ES-I3 (cell line): ENCODE results near the gene LRRFIP1.
"Not testable (repeated sequence)": the region's sequence is repeated elsewhere in the genome, so short reads cannot be mapped to it uniquely, and the experiment has no call there.

Source experiments
- H3K36me3 ChIP-seq: 2 replicates; pipeline ENCODE4 v1.6.1; 2013; ENCODE audit warnings: mild to moderate bottlenecking, low read length, control low read depth, moderate library complexity; ENCODE audit not compliant: insufficient read depth
- H3K4me1 ChIP-seq: 2 replicates; pipeline ENCODE4 v1.6.1; 2013; ENCODE audit warnings: mild to moderate bottlenecking, control low read depth, low read length; ENCODE audit not compliant: insufficient read depth
- H3K9ac ChIP-seq: 2 replicates; pipeline ENCODE4 v1.6.1; 2013; ENCODE audit warnings: low read depth, mild to moderate bottlenecking, low read length, moderate library complexity
- H3K9me3 ChIP-seq: 2 replicates; pipeline ENCODE4 v1.6.1; 2013; ENCODE audit warnings: mild to moderate bottlenecking, low read length, moderate library complexity; ENCODE audit not compliant: control insufficient read depth, insufficient read depth

Gene LRRFIP1

DNA sequence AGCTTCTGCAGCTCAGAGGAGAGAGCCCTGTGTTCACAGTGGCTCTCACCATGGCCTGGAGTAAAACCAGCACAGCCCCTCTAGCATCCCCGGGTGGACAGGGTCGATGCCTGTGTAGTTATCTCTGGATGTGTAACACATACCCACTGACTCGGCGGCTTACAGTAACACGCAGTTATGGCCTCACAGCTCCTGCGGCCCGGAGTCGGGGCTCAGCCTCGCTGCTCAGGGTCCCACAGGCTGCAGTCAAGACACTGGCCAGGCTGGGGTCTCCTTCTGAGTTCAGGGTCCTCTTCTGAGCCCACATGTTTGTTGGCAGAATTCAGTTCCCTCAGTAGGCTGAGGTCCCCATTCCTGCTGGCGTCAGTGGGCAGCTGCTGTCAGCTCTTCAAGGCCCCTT lies 34.4 kb upstream of the LRRFIP1 start:
- Histone ChIP-seq H3K4me1 (peaks cover 26% of the 10 kb centered on the region), H3K9ac (no peak overlapping the region), H3K36me3 (0 out of 2 replicates have a peak, but pooled peaks cover 7% of the 10 kb centered on the region), H3K9me3 (no peaks in the 10 kb centered on the region)

DNA sequence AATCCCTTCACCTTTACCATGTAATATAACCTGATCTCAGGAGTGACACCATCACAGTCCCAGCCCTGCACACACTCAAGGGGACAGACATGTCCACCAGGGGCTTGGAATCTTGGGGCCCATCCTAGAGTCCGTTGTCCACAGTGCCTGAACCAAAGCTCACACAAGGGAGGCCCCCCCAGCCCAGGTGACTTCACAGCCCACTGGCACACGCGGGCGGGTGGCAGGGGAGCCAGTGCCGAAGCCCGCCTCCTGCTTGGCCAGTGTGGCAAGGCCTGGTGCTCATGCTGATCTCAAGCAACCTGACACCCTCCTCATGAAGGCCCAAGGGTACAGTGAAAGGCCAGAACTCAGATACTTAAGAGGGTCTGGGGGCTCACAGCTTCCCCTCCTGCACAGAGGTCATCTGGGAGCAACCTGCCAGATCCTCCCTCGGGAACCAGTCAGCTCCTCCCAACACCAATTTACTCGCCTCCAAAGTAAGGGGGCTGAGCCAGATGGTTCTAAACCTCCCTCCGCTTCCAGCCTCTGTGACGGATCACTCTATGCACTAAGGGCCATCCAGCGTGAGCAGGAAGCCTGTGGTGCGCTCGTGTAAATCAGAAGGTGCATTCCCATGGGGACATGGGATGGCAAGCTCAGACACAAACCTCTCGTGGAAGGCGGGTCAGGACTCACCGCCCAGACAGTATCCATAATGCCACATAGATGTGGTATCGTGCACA lies 33.6 kb upstream of the LRRFIP1 start:
- H3K9me3 ChIP-seq: no peaks in the 10 kb centered on the region
- H3K9ac ChIP-seq: no peak overlapping the region
- peaks cover 26% of the 10 kb centered on the region for H3K4me1 ChIP-seq
- H3K36me3 ChIP-seq: 0 out of 2 replicates have a peak, but pooled peaks cover 3% of the 10 kb centered on the region

- Histone ChIP-seq H3K4me1 (peaks cover 26% of the 10 kb centered on the region), H3K9ac (no peak overlapping the region), H3K9me3 (no peaks in the 10 kb centered on the region), H3K36me3 (0 out of 2 replicates have a peak, but pooled peaks cover 3% of the 10 kb centered on the region)
These were observed 32.9 kb upstream of the LRRFIP1 start for GRCh38 chr2:237594514-237594871.

- H3K9ac ChIP-seq, H3K36me3 ChIP-seq, H3K9me3 ChIP-seq: not testable (repeated sequence)
- peaks cover 28% of the 10 kb centered on the region for H3K4me1 ChIP-seq
These were observed 31.4 kb upstream of the LRRFIP1 start for GRCh38 chr2:237595829-237596519.

GRCh38 chr2:237596520-237597195 lies 30.7 kb upstream of the LRRFIP1 start:
- H3K36me3 ChIP-seq: 0 out of 2 replicates have a peak, but pooled peaks cover 3% of the 10 kb centered on the region
- H3K9ac ChIP-seq: no peak overlapping the region
- H3K9me3 ChIP-seq: no peaks in the 10 kb centered on the region
- H3K4me1 ChIP-seq: peaks cover 33% of the 10 kb centered on the region

DNA sequence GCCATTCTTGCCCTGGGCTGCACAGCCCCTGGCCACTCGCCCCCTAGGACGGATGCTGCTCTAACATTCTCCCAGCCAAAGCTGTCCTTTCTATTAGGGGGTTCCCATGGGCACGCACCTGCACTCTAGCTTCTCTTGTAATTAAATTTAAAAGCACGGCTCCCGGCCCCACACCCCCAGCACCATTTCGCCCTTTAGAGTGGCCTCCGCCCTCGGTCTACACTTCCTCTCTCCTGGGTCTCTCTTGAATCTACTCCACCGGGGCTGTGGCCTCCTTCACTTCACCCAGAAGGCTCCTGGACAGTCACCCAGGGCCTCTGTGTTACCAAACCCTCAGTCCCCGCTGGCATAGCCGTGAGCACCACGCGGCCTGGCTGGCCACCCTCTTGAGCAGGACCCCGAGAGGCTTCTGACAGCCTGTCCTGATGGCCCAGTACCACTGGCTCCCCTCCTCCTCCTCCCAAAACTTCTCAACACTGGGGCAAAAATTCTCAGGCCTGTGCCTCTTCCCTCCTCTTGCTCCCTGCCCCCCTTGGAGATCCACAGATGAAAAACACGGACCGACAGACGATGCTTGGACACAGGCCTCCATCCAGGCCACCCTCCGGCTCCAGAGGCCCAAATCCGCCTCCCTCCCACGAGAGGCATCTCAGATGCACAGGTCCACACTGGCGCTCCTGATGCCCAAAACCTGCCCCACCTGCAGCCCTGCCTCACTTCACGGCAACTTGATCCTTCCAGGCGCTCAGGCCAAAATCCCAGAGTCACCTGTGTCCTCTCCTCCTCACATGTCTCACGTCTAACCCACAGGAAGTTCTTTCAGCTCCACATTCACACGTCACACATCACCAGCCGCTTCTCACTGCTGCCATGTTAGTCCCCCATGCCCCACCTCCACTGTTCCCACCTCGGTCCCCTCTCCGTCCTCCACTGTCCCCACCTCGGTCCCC lies 29.9 kb upstream of the LRRFIP1 start:
- Histone ChIP-seq H3K36me3 (no peaks in the 10 kb centered on the region), H3K4me1 (peaks cover 41% of the 10 kb centered on the region), H3K9ac (no peak overlapping the region)

GRCh38 chr2:237598468-237599208 lies 28.7 kb upstream of the LRRFIP1 start:
- no peak overlapping the region for H3K9ac ChIP-seq
- H3K4me1 ChIP-seq: peaks cover 43% of the 10 kb centered on the region

More for the DNA sequence above, 29.9 kb upstream of the LRRFIP1 start:
- no peaks in the 10 kb centered on the region for H3K9me3 ChIP-seq

GRCh38 chr2:237599465-237600110 lies 27.8 kb upstream of the LRRFIP1 start:
- no peak overlapping the region for H3K9ac ChIP-seq
- no peaks in the 10 kb centered on the region for H3K36me3 ChIP-seq
- H3K4me1 ChIP-seq: peaks cover 35% of the 10 kb centered on the region
- H3K9me3 ChIP-seq: no peaks in the 10 kb centered on the region

More at GRCh38 chr2:237598468-237599208, 28.7 kb upstream of the LRRFIP1 start:
- H3K9me3 ChIP-seq: no peaks in the 10 kb centered on the region
- no peaks in the 10 kb centered on the region for H3K36me3 ChIP-seq

- H3K36me3 ChIP-seq: peaks cover 4% of the 10 kb centered on the region; the same call in 1 of the 2 replicates
- H3K4me1 ChIP-seq: peaks cover 30% of the 10 kb centered on the region
- H3K9ac ChIP-seq: no peak overlapping the region
- H3K9me3 ChIP-seq: peaks cover 6% of the 10 kb centered on the region; the same call in 1 of the 2 replicates
These were observed 27.1 kb upstream of the LRRFIP1 start for GRCh38 chr2:237600205-237600846.

DNA sequence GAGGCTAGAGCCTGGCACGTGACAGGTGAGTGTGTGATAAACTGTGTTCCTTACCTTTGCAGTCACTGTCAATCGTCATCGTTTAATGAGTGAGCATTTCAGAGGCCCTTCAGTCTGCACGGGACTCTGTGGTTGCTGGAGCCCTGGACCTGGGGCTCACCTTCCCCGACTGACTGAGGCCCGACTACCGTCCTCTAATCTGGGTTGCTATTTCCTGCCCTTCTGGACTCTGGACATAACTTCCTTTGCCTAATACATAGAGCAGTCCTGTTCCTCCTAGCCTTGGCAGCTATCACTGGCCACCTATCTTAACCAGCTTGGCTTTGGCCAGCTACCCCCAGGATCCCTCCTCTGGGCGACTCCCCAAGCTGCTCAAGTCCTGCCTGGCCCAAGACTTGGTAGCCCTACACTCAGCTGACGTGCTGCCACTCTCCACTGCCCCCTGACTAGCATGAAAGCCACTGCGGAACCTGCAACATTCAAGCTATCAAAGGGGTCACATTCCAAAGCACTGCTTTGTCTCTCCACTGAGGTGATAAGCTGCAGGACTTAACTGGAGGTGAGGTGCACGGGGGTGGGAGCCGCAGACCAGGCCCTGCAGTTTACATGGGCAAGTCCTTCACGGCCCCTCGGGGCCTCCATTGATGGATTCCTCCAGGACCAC lies 25.8 kb upstream of the LRRFIP1 start:
- peaks cover 4% of the 10 kb centered on the region; the same call in 1 of the 2 replicates for H3K36me3 ChIP-seq
- H3K4me1 ChIP-seq: peaks cover 28% of the 10 kb centered on the region
- H3K9ac ChIP-seq: no peak overlapping the region
- H3K9me3 ChIP-seq: peaks cover 12% of the 10 kb centered on the region

DNA sequence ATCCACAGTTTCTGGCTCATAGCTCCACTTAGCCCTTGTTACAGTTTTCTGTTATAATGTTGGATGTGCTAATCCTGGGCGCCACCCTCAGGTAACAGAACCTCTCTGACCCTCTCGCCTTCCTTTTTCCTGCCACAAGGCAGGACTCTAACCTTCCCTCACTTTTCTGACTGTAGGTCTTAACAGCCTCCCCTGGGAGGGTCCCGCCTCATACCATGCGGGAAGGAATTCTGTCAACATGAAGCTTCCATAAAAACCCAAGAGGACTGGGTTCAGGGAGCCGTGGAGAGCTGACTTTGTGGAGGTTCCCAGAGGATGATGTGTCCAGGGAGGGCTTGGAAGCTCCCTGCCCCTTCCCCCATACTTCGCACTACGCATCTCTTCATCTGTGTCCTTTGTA lies 25.0 kb upstream of the LRRFIP1 start:
- peaks cover 4% of the 10 kb centered on the region; the same call in 1 of the 2 replicates for H3K36me3 ChIP-seq
- no peak overlapping the region for H3K9ac ChIP-seq
- H3K4me1 ChIP-seq: peaks cover 28% of the 10 kb centered on the region
- H3K9me3 ChIP-seq: peaks cover 13% of the 10 kb centered on the region

DNA sequence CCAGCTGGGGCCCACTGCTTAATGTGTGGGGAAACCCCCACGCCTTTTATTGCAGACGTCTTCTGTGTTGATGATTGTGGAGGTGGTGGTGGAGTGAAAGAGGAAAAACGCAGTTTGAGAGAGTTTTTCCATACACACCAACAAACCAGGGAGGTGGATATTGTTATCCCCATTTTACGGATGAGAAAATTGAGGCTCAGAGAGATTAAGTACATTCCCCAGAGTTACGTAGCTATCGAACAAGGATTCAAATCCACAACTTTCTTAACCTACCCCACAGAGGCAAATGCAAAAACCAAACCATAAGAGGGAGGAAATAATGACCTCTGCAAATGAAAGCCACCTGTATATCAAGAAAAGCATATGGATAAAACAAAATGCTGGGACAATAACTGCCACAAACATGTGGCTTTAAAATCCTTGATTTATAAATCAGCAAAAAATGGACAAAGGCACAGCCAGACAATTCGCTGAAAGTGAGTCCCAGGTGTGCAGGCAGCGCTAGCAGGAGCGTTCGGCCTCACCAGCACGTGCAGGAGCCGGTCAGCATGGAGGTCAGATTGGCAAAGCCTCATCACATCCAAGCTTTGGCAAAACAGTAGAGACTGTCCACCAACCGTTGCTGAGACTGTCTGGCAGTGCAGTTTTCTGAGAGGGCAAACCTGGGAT lies 24.2 kb upstream of the LRRFIP1 start:
- peaks cover 28% of the 10 kb centered on the region for H3K4me1 ChIP-seq

More for the DNA sequence above, 24.2 kb upstream of the LRRFIP1 start:
- Histone ChIP-seq H3K9me3 (peaks cover 13% of the 10 kb centered on the region), H3K36me3 (peaks cover 4% of the 10 kb centered on the region; the same call in 1 of the 2 replicates), H3K9ac (no peak overlapping the region)
